Neural cell (in vitro differentiated cells): ENCODE measurements around the gene TMEM185B. TPM values are rescaled to one million over a fixed set of nuclear protein-coding genes. Genes with fewer than 3 reads are reported as not detected.

Source experiments
- H2AFZ ChIP-seq: fragments of 200-600, 300-800 bp; sonication (generic), shearing (Covaris generic); 2 replicates; pipeline ENCODE4 v1.6.0; 2014; ENCODE audit warnings: low read depth, mild to moderate bottlenecking, antibody characterized with exemption, low read length, moderate library complexity
- H3F3A ChIP-seq: fragments of 200-600 bp; shearing (Covaris generic); 2 replicates; pipeline ENCODE4 v1.6.1; 2016; ENCODE audit warnings: mild to moderate bottlenecking, moderate library complexity, mixed read lengths, antibody characterized with exemption, low read length; ENCODE audit not compliant: insufficient read depth, poor library complexity, severe bottlenecking
- H3K27ac ChIP-seq: fragments of 200-600, 300-800 bp; sonication (generic), shearing (Covaris generic); 2 replicates; pipeline ENCODE4 v1.5.1; 2014; ENCODE audit warnings: mild to moderate bottlenecking, low read length, moderate library complexity
- H3K27me3 ChIP-seq: fragments of 300-800, 200-600 bp; sonication (generic), shearing (Covaris generic); 2 replicates; pipeline ENCODE4 v1.6.0; 2014; ENCODE audit warnings: mild to moderate bottlenecking, low read depth, low read length, moderate library complexity; ENCODE audit not compliant: insufficient read depth
- H3K36me3 ChIP-seq: fragments of 300-800, 200-600 bp; sonication (generic), shearing (Covaris generic); 2 replicates; pipeline ENCODE4 v1.5.1; 2014; ENCODE audit warnings: mild to moderate bottlenecking, antibody characterized with exemption, low read length, moderate library complexity; ENCODE audit not compliant: insufficient read depth
- H3K4me2 ChIP-seq: fragments of 300-800, 200-600 bp; sonication (generic), shearing (Covaris generic); 2 replicates; pipeline ENCODE4 v1.6.0; 2014; ENCODE audit warnings: mild to moderate bottlenecking, low read length
- H3K4me3 ChIP-seq: fragments of 300-800, 200-600 bp; sonication (generic), shearing (Covaris generic); 2 replicates; pipeline ENCODE4 v1.5.1; 2014; ENCODE audit warnings: mild to moderate bottlenecking, low read length, moderate library complexity
- H3K79me2 ChIP-seq: fragments of 200-600 bp; shearing (Covaris generic); replicated peaks from 2 replicates; pipeline ENCODE4 v1.6.0; 2014; ENCODE audit warnings: mild to moderate bottlenecking, low read length, moderate library complexity; ENCODE audit not compliant: insufficient read depth
- H3K9ac ChIP-seq: fragments of 300-800, 200-600 bp; sonication (generic), shearing (Covaris generic); 2 replicates; pipeline ENCODE4 v1.6.1; 2016; ENCODE audit warnings: mild to moderate bottlenecking, low read length, mixed read lengths
- H3K9me2 ChIP-seq: fragments of 200-600 bp; shearing (Covaris generic); 2 replicates; pipeline ENCODE4 v1.6.1; 2016; ENCODE audit warnings: mild to moderate bottlenecking, low read length, mixed read lengths; ENCODE audit not compliant: insufficient read depth
- H3K9me3 ChIP-seq: fragments of 200-600, 300-800 bp; sonication (generic), shearing (Covaris generic); 2 replicates; pipeline ENCODE4 v1.6.1; 2016; ENCODE audit warnings: mild to moderate bottlenecking, mixed run types, low read length, moderate library complexity, mixed read lengths
- H4K20me1 ChIP-seq: fragments of 200-600 bp; shearing (Covaris generic); 2 replicates; pipeline ENCODE4 v1.6.1; 2016; ENCODE audit warnings: mild to moderate bottlenecking, mixed run types; ENCODE audit not compliant: insufficient read depth
- EP300 ChIP-seq: fragments of 450-650 bp; conservative IDR thresholded peaks from 2 replicates; pipeline ENCODE4 v1.6.1; 2014; ENCODE audit warnings: antibody characterized with exemption, mild to moderate bottlenecking, moderate library complexity; ENCODE audit not compliant: poor library complexity, severe bottlenecking
- EZH2 ChIP-seq: fragments of 200-600, 300-800 bp; shearing (Covaris generic), sonication (generic); IDR thresholded peaks from 2 replicates; pipeline ENCODE4 v1.6.1; 2014; ENCODE audit warnings: antibody characterized with exemption, low read length, borderline replicate concordance, mild to moderate bottlenecking; ENCODE audit not compliant: insufficient read depth, poor library complexity, severe bottlenecking
- MXI1 ChIP-seq: fragments of 450-650 bp; conservative IDR thresholded peaks from 2 replicates; pipeline ENCODE4 v1.6.1; 2014; ENCODE audit warnings: antibody characterized with exemption, mild to moderate bottlenecking; ENCODE audit not compliant: poor library complexity, severe bottlenecking
- POLR2AphosphoS5 ChIP-seq: IDR thresholded peaks from 2 replicates; pipeline ENCODE4 v1.6.1; 2012
- RAD21 ChIP-seq: fragments of 450-650 bp; conservative IDR thresholded peaks from 2 replicates; pipeline ENCODE4 v1.6.1; 2014; ENCODE audit warnings: antibody characterized with exemption, mild to moderate bottlenecking, moderate library complexity
- SMC3 ChIP-seq: fragments of 450-650 bp; conservative IDR thresholded peaks from 2 replicates; pipeline ENCODE4 v1.6.1; 2014; ENCODE audit warnings: antibody characterized with exemption, mild to moderate bottlenecking, moderate library complexity; ENCODE audit not compliant: poor library complexity
- TAF1 ChIP-seq: IDR thresholded peaks from 2 replicates; pipeline ENCODE4 v1.6.1; 2012; ENCODE audit warnings: low read depth
- polyA plus RNA-seq: library from polyadenylated mRNA; depleted of rRNA; stranded (reverse); fragments of >200 nt; gene quantifications from 2 replicates; pipeline ENCODE4 v1.2.3, GENCODE V29; 2014
- TF ChIP-seq, protein P1 (sequence below): fragments of 450-650 bp; IDR thresholded peaks from 2 replicates; pipeline ENCODE4 v1.5.1; 2014; ENCODE audit warnings: antibody characterized with exemption, mild to moderate bottlenecking, moderate library complexity; ENCODE audit not compliant: poor library complexity, severe bottlenecking
- TF ChIP-seq, protein P2 (sequence below): IDR thresholded peaks from 2 replicates; pipeline ENCODE4 v1.6.1; 2012; ENCODE audit warnings: borderline replicate concordance

The TMEM185B gene
- polyA plus RNA-seq, 1 donor from 2014 or later: 4.4 TPM

DNA sequence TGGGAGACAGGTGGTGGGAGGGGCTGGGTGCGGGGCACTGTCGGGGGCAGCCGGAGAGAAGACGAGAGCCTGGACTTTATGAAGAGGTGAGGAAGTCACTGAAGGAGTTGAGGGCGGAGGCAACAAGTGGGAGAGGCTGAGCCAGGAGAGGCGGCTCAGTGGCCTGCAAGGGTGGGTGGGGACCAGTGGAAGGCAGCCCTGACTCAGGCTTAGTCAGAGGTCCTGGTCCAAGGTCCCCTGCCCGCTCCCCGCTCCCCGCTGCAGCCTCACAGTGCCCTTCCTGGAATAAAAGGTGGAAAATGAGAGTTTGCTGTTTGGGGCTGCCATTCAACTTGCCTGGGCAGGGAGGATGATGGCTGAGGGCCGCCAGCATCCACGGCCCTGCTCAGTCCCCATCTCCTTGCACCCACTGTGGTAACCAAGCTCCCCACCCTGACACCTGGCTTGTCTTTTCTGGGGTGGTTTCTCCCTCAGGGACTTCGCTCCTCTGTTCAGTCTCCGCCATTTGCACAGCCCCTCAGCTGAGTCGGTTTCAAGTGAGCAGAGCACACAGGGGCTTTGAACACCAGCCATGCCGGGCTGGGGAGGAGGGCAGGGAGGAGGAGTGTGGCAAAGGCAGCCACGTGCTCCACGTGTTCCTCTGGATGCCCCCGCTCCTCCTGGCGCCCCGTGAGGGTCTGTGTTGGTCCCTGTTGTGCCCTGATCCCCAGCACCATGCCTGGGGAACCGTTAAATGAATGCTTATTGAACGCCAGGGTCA is 15.7 kb upstream of the TMEM185B start:
- H3K4me2 ChIP-seq: no peak overlapping the region
- no peaks in the 10 kb centered on the region for H3F3A ChIP-seq
- no peak overlapping the region for H3K27ac ChIP-seq
- no peaks in the 10 kb centered on the region for H3K9me3 ChIP-seq
- TF ChIP-seq EZH2 (no peak), RAD21 (no peak), MXI1 (no peak), TAF1 (no peak), EP300 (no peak), SMC3 (no peak), POLR2AphosphoS5 (no peak)
- TF ChIP-seq, protein P1, sequence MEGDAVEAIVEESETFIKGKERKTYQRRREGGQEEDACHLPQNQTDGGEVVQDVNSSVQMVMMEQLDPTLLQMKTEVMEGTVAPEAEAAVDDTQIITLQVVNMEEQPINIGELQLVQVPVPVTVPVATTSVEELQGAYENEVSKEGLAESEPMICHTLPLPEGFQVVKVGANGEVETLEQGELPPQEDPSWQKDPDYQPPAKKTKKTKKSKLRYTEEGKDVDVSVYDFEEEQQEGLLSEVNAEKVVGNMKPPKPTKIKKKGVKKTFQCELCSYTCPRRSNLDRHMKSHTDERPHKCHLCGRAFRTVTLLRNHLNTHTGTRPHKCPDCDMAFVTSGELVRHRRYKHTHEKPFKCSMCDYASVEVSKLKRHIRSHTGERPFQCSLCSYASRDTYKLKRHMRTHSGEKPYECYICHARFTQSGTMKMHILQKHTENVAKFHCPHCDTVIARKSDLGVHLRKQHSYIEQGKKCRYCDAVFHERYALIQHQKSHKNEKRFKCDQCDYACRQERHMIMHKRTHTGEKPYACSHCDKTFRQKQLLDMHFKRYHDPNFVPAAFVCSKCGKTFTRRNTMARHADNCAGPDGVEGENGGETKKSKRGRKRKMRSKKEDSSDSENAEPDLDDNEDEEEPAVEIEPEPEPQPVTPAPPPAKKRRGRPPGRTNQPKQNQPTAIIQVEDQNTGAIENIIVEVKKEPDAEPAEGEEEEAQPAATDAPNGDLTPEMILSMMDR: no peak
- TF ChIP-seq, protein P2, sequence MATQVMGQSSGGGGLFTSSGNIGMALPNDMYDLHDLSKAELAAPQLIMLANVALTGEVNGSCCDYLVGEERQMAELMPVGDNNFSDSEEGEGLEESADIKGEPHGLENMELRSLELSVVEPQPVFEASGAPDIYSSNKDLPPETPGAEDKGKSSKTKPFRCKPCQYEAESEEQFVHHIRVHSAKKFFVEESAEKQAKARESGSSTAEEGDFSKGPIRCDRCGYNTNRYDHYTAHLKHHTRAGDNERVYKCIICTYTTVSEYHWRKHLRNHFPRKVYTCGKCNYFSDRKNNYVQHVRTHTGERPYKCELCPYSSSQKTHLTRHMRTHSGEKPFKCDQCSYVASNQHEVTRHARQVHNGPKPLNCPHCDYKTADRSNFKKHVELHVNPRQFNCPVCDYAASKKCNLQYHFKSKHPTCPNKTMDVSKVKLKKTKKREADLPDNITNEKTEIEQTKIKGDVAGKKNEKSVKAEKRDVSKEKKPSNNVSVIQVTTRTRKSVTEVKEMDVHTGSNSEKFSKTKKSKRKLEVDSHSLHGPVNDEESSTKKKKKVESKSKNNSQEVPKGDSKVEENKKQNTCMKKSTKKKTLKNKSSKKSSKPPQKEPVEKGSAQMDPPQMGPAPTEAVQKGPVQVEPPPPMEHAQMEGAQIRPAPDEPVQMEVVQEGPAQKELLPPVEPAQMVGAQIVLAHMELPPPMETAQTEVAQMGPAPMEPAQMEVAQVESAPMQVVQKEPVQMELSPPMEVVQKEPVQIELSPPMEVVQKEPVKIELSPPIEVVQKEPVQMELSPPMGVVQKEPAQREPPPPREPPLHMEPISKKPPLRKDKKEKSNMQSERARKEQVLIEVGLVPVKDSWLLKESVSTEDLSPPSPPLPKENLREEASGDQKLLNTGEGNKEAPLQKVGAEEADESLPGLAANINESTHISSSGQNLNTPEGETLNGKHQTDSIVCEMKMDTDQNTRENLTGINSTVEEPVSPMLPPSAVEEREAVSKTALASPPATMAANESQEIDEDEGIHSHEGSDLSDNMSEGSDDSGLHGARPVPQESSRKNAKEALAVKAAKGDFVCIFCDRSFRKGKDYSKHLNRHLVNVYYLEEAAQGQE: no peak
- H3K36me3 ChIP-seq: no peaks in the 10 kb centered on the region
- H4K20me1 ChIP-seq: no peaks in the 10 kb centered on the region
- no peaks in the 10 kb centered on the region for H3K79me2 ChIP-seq
- no peaks in the 10 kb centered on the region for H3K9me2 ChIP-seq
- no peak overlapping the region for H3K9ac ChIP-seq
- H3K27me3 ChIP-seq: no peaks in the 10 kb centered on the region
- H3K4me3 ChIP-seq: no peak overlapping the region
- no peak overlapping the region for H2AFZ ChIP-seq

DNA sequence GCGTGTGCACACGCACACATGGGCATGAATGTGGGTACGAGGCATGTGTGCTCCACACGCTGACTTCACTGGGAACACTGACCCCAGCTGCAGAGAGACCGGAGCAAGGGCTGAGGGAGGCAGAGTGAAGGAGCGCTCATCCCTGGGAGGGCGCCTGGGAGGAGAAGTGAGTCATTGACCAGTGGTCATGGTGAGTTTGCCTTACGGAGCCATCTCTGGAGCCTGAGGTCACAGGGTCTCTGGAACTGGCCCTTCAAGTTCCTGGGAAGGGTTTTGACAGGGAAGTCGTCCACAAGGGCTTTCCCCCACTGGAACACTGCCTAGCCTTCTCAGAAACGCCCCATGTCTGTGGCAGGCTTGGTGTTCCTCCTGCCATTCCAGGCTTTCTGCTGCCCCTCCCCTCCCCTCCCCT is 14.3 kb upstream of the TMEM185B start:
- no peak overlapping the region for H3K27ac ChIP-seq
- no peak for TF ChIP-seq EZH2
- TF ChIP-seq MXI1: no peak
- TF ChIP-seq TAF1: no peak
- TF ChIP-seq SMC3: no peak
- no peak for TF ChIP-seq RAD21
- TF ChIP-seq, protein P1: no peak
- TF ChIP-seq, protein P2: no peak
- no peak for TF ChIP-seq EP300
- no peak for TF ChIP-seq POLR2AphosphoS5
- no peaks in the 10 kb centered on the region for H3K36me3 ChIP-seq
- no peaks in the 10 kb centered on the region for H3K9me2 ChIP-seq
- H3F3A ChIP-seq: no peaks in the 10 kb centered on the region
- no peak overlapping the region for H3K9ac ChIP-seq
- H2AFZ ChIP-seq: no peak overlapping the region
- no peak overlapping the region for H3K4me3 ChIP-seq
- H3K4me2 ChIP-seq: no peak overlapping the region
- H4K20me1 ChIP-seq: no peaks in the 10 kb centered on the region
- H3K79me2 ChIP-seq: no peaks in the 10 kb centered on the region
- no peaks in the 10 kb centered on the region for H3K27me3 ChIP-seq
- H3K9me3 ChIP-seq: no peaks in the 10 kb centered on the region
